SH-SY5Y (cell line): ENCODE results near the gene OBI1.

Source experiments
- GATA2 ChIP-seq: IDR thresholded peaks from 2 replicates; pipeline ENCODE4 v1.6.1; 2011; ENCODE audit warnings: mild to moderate bottlenecking, low read depth, low read length
- GATA3 ChIP-seq: IDR thresholded peaks from 2 replicates; pipeline ENCODE4 v1.6.1; 2011; ENCODE audit warnings: low read depth, mild to moderate bottlenecking, low read length, moderate library complexity

- TF ChIP-seq GATA2 (no peak), GATA3 (no peak)
Measured at GRCh38 chr13:78636495-78636894, 22.5 kb downstream of the OBI1 start.
